GM18951 (cell line): Measurements from ENCODE around the gene NOS1AP.

Experiments used
- POLR2A ChIP-seq: IDR thresholded peaks from 4 replicates; pipeline ENCODE4 v1.6.1; 2011; ENCODE audit warnings: mild to moderate bottlenecking; ENCODE audit not compliant: insufficient read length, insufficient read depth; ENCODE audit errors: extremely low read depth
- in situ Hi-C: fragments of 300-500 bp; cut with MboI; formaldehyde crosslinking; loops from one replicate; pipeline ENCODE4 v1.12.0; 2022; ENCODE audit warnings: low sequenced_read_pairs, mixed read lengths, inconsistent platforms; ENCODE audit not compliant: unreplicated experiment

The NOS1AP gene

DNA sequence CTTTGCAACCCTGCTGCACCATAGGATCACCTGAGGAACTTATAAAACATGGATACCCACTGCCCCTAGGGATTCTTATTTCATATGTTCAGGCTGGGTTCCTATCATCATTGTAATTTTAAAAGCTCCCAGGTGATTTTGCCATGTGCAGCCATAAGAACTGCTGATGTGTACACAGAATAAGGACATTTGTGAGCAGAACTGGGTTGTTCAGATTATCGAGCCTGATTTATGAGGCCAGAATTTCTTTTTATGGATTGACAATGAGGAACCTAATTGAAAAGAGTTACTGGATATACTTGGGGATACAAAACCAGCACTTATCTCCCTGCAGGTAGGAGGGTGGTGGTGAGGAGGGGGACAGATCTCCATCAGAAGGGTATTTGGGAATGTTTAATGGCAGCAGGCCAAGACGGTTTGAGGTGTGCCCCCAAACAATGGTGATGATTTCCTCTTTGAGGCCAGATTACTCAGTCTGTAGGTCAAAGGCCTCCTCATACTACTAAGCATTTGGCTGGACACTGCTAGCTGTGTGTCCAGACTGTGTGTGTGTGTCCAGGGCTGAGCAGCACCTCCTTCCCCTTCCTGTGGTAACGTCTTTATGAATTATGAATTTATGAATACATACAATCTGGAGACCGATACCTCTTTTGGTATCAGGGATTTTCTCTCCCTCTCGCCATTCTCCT, 18.9 kb downstream of the NOS1AP start:
- in situ Hi-C loops, result no loop called here
- no peak for TF ChIP-seq POLR2A

DNA sequence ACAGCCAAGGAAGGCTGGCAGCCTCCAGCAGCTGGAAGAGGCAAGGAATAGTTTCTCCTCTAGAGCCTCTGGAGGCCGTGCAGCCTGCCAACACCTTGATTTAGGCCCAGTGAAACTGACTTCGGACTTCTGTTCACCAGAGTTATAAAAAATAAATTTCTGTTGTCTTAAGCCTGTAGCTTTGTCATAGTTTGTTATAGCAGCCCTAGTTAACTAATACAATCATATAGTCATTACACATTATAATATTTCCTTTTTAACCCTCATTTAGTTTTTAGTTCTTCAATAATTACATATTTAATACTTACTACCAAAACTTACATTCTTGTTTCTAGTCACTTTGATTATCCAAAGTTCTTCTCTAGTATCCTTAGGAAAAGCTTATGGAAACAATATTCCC, 20.3 kb downstream of the NOS1AP start:
- in situ Hi-C loops, result no loop called here
- no peak for TF ChIP-seq POLR2A

DNA sequence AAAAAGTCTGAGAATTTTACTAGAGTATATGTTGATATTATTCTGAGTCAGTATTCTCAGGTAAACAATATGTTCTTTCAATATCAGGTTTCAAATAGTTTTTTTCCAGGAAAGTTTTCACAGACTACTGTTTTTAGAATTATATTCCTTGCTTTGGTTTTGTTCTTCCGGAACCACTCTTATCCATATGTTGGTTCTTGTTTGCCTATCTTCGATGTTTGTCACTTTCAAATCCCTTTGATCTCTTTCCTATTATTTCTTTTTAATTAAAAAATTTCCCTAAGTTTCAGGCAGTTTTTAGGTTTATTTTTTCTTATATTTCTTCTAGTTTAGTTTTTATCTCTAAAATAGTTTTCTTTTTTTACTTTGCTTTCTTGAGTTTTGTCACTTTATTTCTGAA, 20.9 kb downstream of the NOS1AP start:
- TF ChIP-seq POLR2A, result no peak
- in situ Hi-C loops, result no loop called here

DNA sequence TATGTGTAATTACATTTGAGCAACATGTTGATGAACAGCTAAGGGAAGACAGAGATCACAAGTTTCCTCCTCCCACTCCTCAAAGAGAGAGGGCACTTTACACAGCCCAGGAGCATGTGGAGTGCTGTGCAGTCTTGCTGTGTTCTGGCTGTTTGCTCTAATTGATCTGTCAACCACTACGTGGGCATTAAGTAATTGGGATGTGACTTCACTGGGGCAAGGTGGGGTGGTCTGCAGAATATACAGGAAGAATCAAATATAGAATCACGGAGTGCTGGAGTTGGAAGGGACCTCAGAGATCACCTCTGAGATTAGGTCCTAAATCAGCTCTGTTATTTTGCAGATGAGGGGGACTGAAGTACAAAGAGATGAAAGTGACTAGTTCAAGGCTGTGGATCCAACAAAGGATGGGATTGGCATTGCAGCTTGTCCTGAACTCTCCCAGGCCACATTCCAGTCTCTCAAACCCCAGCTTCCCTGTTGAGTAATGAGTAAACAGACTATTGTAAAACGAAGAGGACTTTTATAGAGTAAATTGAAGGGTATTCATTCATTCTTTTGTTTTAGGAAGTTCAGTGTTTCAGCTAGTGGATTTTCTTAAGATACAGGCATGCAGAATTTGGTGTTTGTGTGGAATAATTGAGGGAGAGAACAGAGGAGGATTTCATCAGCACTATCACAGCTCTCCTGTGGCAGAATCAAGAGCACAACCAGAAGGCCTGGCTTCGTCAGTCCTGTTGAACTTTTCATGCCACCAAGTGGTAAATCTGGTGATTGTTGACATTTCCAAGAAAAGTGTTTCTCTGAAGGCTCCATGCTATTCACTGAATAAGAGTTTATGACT, 22.4 kb downstream of the NOS1AP start:
- in situ Hi-C loops, result no loop called here
- TF ChIP-seq POLR2A, result no peak

DNA sequence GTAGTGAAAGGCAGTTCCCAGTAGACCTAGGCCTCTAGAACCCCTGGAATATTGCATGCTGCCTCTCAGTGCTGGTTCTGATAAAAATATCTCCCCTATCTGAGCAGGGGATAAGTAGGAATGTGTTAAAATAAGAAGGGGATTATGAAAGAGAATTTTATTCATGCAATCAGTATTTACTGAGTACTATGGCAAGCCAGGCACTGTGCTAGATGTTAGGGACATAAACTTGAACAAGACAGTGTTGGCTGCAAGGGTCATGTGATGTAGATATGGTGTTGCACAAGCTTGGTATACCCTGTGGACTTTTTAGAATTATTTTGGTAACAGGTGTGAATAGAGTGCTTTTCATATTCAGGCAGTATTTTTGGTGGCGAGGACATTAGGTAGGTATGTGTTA, 23.6 kb downstream of the NOS1AP start:
- in situ Hi-C loops, result no loop called here
- no peak for TF ChIP-seq POLR2A

DNA sequence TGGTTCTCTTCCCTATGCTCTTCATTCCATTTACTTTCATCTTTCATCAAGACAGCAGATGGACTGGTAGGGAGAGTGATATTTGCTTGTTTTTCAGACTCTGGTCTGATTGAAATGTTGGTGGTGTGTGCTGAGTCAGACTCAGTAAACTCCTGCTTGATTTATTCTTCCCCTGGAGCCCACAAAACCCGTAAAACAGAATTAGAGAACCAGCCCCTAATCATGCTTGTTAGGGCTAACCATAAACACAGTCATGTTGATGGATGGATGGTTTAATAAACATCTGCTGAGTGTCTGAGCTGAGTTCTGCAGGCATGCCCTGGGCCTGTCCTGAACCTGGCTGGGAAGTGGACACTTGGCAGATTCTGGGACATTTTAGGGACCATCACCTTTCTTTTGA, 24.8 kb downstream of the NOS1AP start:
- in situ Hi-C loops, result no loop called here
- no peak for TF ChIP-seq POLR2A

DNA sequence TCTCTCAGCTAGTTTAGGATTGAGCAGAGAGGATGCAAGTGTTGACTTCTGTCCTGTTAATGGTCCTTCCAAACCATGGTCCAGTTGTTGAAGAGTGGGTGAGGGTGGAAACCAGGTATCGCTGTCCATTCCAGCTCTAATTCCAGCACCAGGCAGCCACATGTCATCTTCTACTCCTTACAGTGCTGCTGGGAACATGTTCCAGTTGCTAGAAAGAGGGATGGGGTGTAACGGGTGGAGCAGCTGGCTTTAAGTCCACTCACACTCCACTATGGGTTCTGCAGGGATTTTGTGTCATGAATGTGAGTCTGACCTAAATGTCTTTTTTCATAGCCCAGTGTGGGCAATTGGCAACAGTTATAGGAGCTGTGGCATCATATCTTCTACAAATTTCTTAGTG, 25.2 kb downstream of the NOS1AP start:
- no peak for TF ChIP-seq POLR2A
- in situ Hi-C loops, result no loop called here

DNA sequence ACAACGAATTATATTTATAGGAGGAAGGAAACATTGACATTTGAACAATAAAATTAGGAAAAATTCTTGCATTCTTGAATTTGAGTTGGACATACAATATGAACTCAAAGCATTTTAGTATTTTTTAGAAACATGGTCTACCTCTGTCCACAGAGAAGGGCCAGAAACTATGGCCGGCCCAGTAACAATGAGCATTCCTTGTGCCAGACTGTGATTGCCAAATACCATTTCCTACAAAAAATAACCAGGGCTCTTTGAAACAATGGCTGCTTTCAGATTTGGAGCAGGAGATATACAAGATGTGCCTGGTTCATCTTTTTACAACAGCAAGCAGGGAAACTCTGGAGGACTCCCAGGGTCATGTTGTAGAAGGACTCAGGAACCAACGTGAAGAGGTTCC, 38.4 kb downstream of the NOS1AP start:
- in situ Hi-C loops, result no loop called here
- TF ChIP-seq POLR2A, result no peak

DNA sequence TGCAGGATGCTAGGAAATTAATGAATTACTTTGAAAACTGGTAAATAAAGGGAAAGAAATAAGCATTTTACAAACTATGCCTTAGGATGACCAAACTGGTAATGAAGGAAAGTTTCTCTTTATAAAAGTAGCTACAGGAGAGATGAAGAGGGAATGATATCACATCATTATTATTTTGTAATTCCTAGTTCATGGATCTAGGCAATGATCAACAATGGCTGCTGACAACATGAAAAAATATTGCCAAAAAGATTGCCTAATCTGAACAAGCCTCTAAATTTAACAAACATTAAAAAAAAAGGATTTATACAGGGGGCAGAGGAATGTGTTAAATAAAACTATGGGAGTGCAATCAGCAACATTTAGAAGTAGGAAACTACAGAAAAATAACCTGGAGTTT, 38.9 kb downstream of the NOS1AP start:
- in situ Hi-C loops, result no loop called here
- no peak for TF ChIP-seq POLR2A

DNA sequence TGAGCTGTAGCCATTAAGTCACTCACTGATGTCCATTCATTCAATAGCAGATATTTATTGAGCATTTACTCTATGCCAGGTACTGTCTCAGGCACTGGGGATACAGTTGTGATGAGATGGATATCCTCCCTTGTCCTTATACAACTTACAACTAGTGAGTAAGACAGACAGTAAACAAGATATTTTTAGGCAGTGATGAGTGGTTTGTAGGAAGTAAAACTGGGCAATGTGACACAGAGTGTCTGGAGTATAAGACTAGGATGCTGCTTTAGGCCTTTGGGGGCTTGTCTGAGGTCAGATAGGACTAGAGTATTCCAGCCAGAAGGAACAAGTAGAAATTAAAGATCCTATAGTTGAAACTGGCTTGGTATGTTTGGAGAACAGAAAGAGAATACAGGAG, 41.4 kb downstream of the NOS1AP start:
- in situ Hi-C loops, result no loop called here
- no peak for TF ChIP-seq POLR2A

DNA sequence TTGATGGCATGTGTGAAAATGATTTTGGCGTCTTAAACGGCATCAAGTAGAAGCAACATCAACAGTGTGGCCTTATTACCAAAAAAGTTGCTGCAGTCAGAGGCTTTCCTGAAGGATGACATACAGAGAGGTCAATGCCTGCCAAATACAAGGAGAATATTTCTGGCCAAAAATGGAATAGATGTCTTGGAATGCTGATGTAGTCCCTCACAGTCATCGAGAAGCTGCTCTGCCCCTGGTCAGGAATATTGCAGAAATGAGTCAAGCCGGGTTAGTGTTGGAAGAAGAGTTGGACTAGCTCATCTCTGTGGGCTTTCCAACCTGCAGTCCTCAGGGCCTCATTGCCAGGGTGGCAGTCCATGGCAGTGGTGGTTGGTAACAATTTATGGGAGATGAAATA, 42.1 kb downstream of the NOS1AP start:
- in situ Hi-C loops, result no loop called here
- TF ChIP-seq POLR2A, result no peak

DNA sequence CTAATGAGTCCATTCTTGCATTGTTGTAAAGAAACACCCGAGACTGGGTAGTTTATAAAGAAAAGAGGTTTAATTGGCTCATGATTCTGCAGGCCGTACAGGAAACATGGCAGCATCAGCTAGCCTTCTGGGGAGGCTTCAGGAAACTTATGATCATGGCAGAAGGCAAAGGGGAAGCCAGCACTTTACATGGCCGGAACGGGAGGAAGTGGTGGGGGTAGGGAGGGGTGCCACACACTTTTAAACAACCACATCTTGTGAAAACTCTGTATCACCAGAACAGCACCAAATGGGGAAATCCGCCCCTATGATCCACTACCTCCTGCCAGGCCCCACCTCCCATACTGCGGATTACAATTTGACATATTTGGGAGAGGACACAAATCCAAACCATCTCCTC, 43.9 kb downstream of the NOS1AP start:
- in situ Hi-C loops, result no loop called here
- TF ChIP-seq POLR2A, result no peak

DNA sequence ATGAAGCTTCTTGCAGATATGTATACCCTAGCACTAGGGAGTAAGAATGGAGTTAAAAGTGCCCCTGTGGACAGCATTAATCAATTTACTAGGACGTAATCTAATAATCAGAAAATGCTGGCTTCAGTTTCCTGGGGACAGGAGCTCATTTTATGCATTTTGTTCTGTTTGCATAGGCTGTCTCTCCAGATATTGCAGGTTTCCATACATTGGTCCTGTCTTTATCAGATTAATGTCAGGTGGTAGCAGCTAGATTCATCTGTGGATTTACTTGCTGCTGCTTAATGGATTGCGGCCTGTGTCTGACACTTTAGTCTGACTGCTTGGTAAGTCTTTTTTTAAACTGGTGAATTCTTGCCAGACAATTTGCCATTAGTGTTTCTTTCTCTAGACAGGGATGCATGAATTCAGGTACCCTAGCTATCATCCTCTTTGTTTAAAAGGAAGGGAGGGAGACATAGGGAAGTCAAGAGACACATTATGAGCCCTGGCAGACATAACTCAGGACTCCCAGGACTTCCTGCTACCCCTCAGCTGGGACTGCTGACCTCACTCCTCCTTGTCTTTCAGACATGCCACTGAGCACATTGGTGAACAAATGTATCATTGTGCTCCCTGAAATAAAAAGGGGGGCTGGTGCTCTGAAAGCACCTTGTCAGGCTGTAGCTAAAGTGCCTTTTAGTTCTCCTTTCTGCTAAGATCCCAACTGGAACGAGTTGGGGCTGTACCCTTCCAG, 47.7 kb downstream of the NOS1AP start:
- no peak for TF ChIP-seq POLR2A
- in situ Hi-C loops, result no loop called here
